CD4-positive, alpha-beta memory T cell (primary cell): ENCODE data around the gene RIPPLY3. TPM values are rescaled to one million over a fixed set of nuclear protein-coding genes. Genes with fewer than 3 reads are reported as not detected.
"Not testable (repeated sequence)": the region's sequence is repeated elsewhere in the genome, so short reads cannot be mapped to it uniquely, and the experiment has no call there.

ENCODE experiments used
- CTCF ChIA-PET: fragments of 350-600 bp; sonication (Branson Sonifier 250); formaldehyde crosslinking; loops from one replicate; lab custom pipeline; 2021; ENCODE audit warnings: inconsistent platforms; ENCODE audit not compliant: partially characterized antibody; lab: Charles Lee
- POLR2A ChIA-PET: fragments of 350-600 bp; sonication (Branson Sonifier 250); formaldehyde crosslinking; loops from one replicate; lab custom pipeline; 2021; ENCODE audit not compliant: partially characterized antibody; lab: Charles Lee
- DNase-seq, 5 donors: peaks; one replicate each; pipeline versions ENCODE4 v3.0.0 to v3.0.0-alpha.2; 2020 to 2022; ENCODE audit warnings: mixed read lengths in 1 of 5
- H3K27ac ChIP-seq: one replicate; pipeline ENCODE4 v1.7.0; 2013; ENCODE audit warnings: low read depth, low read length
- H3K27me3 ChIP-seq: 2 replicates; pipeline ENCODE4 v1.7.0; 2013; ENCODE audit warnings: mild to moderate bottlenecking, low read length, moderate library complexity; ENCODE audit not compliant: insufficient read depth
- H3K36me3 ChIP-seq: 2 replicates; pipeline ENCODE4 v1.7.0; 2013; ENCODE audit warnings: mild to moderate bottlenecking, low read length, moderate library complexity; ENCODE audit not compliant: insufficient read depth
- H3K4me1 ChIP-seq: 2 replicates; pipeline ENCODE4 v1.7.0; 2013; ENCODE audit warnings: mild to moderate bottlenecking, low read length, moderate library complexity; ENCODE audit not compliant: insufficient read depth
- H3K4me3 ChIP-seq, 2 donors: one replicate each; pipeline ENCODE4 v1.7.0; 2013; ENCODE audit warnings: low read length in 2 of 2, mild to moderate bottlenecking in 1 of 2
- H3K9me3 ChIP-seq, 2 donors: one replicate each; pipeline ENCODE4 v1.7.0; 2013; ENCODE audit warnings: low read length in 2 of 2, control low read depth in 1 of 2; ENCODE audit not compliant: control insufficient read depth in 1 of 2
- H3K27ac Mint-ChIP-seq, 7 donors: one replicate each; pipeline ENCODE4 v1.8.0; 2020 to 2021; ENCODE audit warnings: mixed read lengths in 7 of 7, mild to moderate bottlenecking in 6 of 7, inconsistent platforms in 3 of 7, moderate library complexity in 3 of 7
- H3K27me3 Mint-ChIP-seq, 2 donors: one replicate each; pipeline ENCODE4 v1.8.0; 2020 to 2021; ENCODE audit warnings: mixed read lengths in 2 of 2
- H3K36me3 Mint-ChIP-seq, 2 donors: one replicate each; pipeline ENCODE4 v1.8.0; 2020 to 2021; ENCODE audit warnings: mixed read lengths in 2 of 2, inconsistent platforms in 1 of 2, mild to moderate bottlenecking in 1 of 2
- H3K4me1 Mint-ChIP-seq, 4 donors: one replicate each; pipeline ENCODE4 v1.8.0; 2020 to 2021; ENCODE audit warnings: mixed read lengths in 4 of 4, mild to moderate bottlenecking in 1 of 4
- H3K4me3 Mint-ChIP-seq, 8 donors: one replicate each; pipeline ENCODE4 v1.8.0; 2020 to 2021; ENCODE audit warnings: mixed read lengths in 8 of 8, mild to moderate bottlenecking in 7 of 8, moderate library complexity in 6 of 8, inconsistent platforms in 3 of 8
- H3K9me3 Mint-ChIP-seq, 8 donors: one replicate each; pipeline ENCODE4 v1.8.0; 2020 to 2021; ENCODE audit warnings: mixed read lengths in 8 of 8, mild to moderate bottlenecking in 5 of 8, inconsistent platforms in 3 of 8, moderate library complexity in 1 of 8
- intact Hi-C: fragments of 100-400 bp; cut with micrococcal nuclease; formaldehyde crosslinking; loops from one replicate; pipeline ENCODE4 v1.15.1; 2023
- polyA plus RNA-seq, 2 donors: library from polyadenylated mRNA; unstranded; fragments of 300-500 nt; fragmentation: Illumina TruSeq; gene quantifications; one replicate each; pipeline ENCODE4 v1.2.3, GENCODE V29; 2021
- total RNA-seq, 2 experiments: library from RNA; stranded (reverse); gene quantifications; one replicate each; pipeline ENCODE4 v1.2.3, GENCODE V29; 2021

RIPPLY3 gene
- total and polyA plus RNA-seq, 4 experiments from 2014 or later = not detected

- H3K36me3 ChIP-seq = no peaks in the 10 kb centered on the region
- ChIA-PET POLR2A (interaction anchor here (0.9 kb wide), 1 partner anchor 8 kb away, joined by 4 read pairs; no protein-coding TSS in a partner anchor), CTCF (no interaction called here)
- peak overlapping the region in 7 of 8 donors; percentile 47 to 77 (median 69) for H3K4me3 Mint-ChIP-seq
- H3K27ac ChIP-seq = no peak overlapping the region
- intact Hi-C loops = loop anchor here (10.0 kb wide), 2 partner anchors 584 to 916 kb away; partner anchors contain the start of gene SETD4
- no peaks in the 10 kb centered on the region for H3K9me3 ChIP-seq
- H3K4me1 Mint-ChIP-seq = peaks cover 10 to 28% (median 21%) of the 10 kb centered on the region in 4 donors
- peaks cover 6% of the 10 kb centered on the region for H3K4me1 ChIP-seq
- H3K27me3 Mint-ChIP-seq = peaks cover 2 to 8% of the 10 kb centered on the region in 2 donors
- H3K27ac Mint-ChIP-seq = peak overlapping the region in 3 of 7 donors; percentile 15 to 46 (median 30)
- no peaks in the 10 kb centered on the region for H3K27me3 ChIP-seq
- H3K9me3 Mint-ChIP-seq = no peaks in the 10 kb centered on the region
- H3K36me3 Mint-ChIP-seq = no peaks in the 10 kb centered on the region
- no peak overlapping the region for H3K4me3 ChIP-seq
- no peak for DNase-seq
Observed at GRCh38 chr21:36981049-36981391, 25.5 kb upstream of the RIPPLY3 start.

GRCh38 chr21:36981977-36982700, 24.4 kb upstream of the RIPPLY3 start:
- ChIA-PET CTCF (interaction anchor here (0.7 kb wide), 1 partner anchor 9 kb away, joined by 3 read pairs; no protein-coding TSS in a partner anchor), POLR2A (no interaction called here)
- Mint-ChIP-seq H3K4me3 (no peak overlapping the region), H3K27me3 (peaks cover 2 to 8% of the 10 kb centered on the region in 2 donors), H3K4me1 (peaks cover 13 to 26% (median 17%) of the 10 kb centered on the region in 4 donors), H3K27ac (no peak overlapping the region), H3K9me3 (no peaks in the 10 kb centered on the region), H3K36me3 (no peaks in the 10 kb centered on the region)
- Histone ChIP-seq H3K27ac (no peak overlapping the region), H3K9me3 (no peaks in the 10 kb centered on the region), H3K4me3 (no peak overlapping the region), H3K27me3 (no peaks in the 10 kb centered on the region), H3K36me3 (no peaks in the 10 kb centered on the region), H3K4me1 (peaks cover 8% of the 10 kb centered on the region)
- intact Hi-C loops = loop anchor here (10.0 kb wide), 2 partner anchors 583 to 917 kb away; partner anchors contain the start of gene SETD4
- no peak for DNase-seq

- H3K27ac Mint-ChIP-seq = peak overlapping the region; percentile 68 to 96 (median 88)
- peaks cover 15 to 24% (median 17%) of the 10 kb centered on the region in 4 donors for H3K4me1 Mint-ChIP-seq
- Histone ChIP-seq H3K27ac (no peak overlapping the region), H3K27me3 (no peaks in the 10 kb centered on the region), H3K9me3 (no peaks in the 10 kb centered on the region), H3K4me1 (peaks cover 19% of the 10 kb centered on the region), H3K36me3 (no peaks in the 10 kb centered on the region), H3K4me3 (no peak overlapping the region)
- POLR2A ChIA-PET = interaction anchor here (1.7 to 1.9 kb wide), 2 partner anchors 19 to 20 kb away, joined by 6 to 8 read pairs; partner anchors contain the start of gene HLCS
- intact Hi-C loops = loop anchor here (10.0 kb wide), 2 partner anchors 579 to 921 kb away; partner anchors contain the start of gene SETD4
- no peaks in the 10 kb centered on the region for H3K9me3 Mint-ChIP-seq
- peak overlapping the region in 5 of 8 donors; percentile 5 to 43 (median 31) for H3K4me3 Mint-ChIP-seq
- no peaks in the 10 kb centered on the region for H3K36me3 Mint-ChIP-seq
- CTCF ChIA-PET = interaction anchor here (1.1 to 1.8 kb wide), 2 partner anchors 9 to 21 kb away, joined by 3 to 7 read pairs; partner anchors contain the start of gene RIPPLY3
- peak; percentile 37 to 69 (median 55) for DNase-seq
- H3K27me3 Mint-ChIP-seq = peaks cover 0 to 3% of the 10 kb centered on the region in 2 donors
Observed at GRCh38 chr21:36985751-36986594, 20.5 kb upstream of the RIPPLY3 start.

GRCh38 chr21:36987845-36988244, 18.7 kb upstream of the RIPPLY3 start:
- Histone ChIP-seq H3K36me3 (no peaks in the 10 kb centered on the region), H3K27ac (no peak overlapping the region), H3K4me1 (peaks cover 19% of the 10 kb centered on the region), H3K4me3 (no peak overlapping the region), H3K9me3 (no peaks in the 10 kb centered on the region), H3K27me3 (no peaks in the 10 kb centered on the region)
- intact Hi-C loops = loop anchor here (10.0 kb wide), 2 partner anchors 577 to 923 kb away; partner anchors contain the start of gene SETD4
- no peaks in the 10 kb centered on the region for H3K27me3 Mint-ChIP-seq
- H3K27ac Mint-ChIP-seq = peak overlapping the region in 6 of 7 donors; percentile 1 to 87 (median 23)
- H3K36me3 Mint-ChIP-seq = no peaks in the 10 kb centered on the region
- H3K4me1 Mint-ChIP-seq = peaks cover 13 to 23% (median 15%) of the 10 kb centered on the region in 4 donors
- POLR2A ChIA-PET = interaction anchor here (1.7 kb wide), 1 partner anchor 21 kb away, joined by 8 read pairs; the partner anchor contains the start of gene HLCS
- no peak overlapping the region for H3K4me3 Mint-ChIP-seq
- CTCF ChIA-PET = interaction anchor here (0.7 to 1.8 kb wide), 8 partner anchors 9 to 24 kb away, joined by 3 to 7 read pairs (median 4); no protein-coding TSS in a partner anchor
- no peaks in the 10 kb centered on the region for H3K9me3 Mint-ChIP-seq
- no peak for DNase-seq

GRCh38 chr21:36988536-36988935, 18.0 kb upstream of the RIPPLY3 start:
- peak overlapping the region; percentile 17 to 79 (median 56) for H3K4me3 Mint-ChIP-seq
- peak overlapping the region in 4 of 7 donors; percentile 46 to 80 (median 72) for H3K27ac Mint-ChIP-seq
- H3K36me3 Mint-ChIP-seq = no peaks in the 10 kb centered on the region

GRCh38 chr21:36989199-36989698, 17.3 kb upstream of the RIPPLY3 start:
- not testable (repeated sequence) for H3K9me3 Mint-ChIP-seq

More at GRCh38 chr21:36988536-36988935, 18.0 kb upstream of the RIPPLY3 start:
- Histone ChIP-seq H3K9me3 (no peaks in the 10 kb centered on the region), H3K36me3 (no peaks in the 10 kb centered on the region), H3K27ac (no peak overlapping the region), H3K4me1 (peaks cover 19% of the 10 kb centered on the region), H3K4me3 (no peak overlapping the region), H3K27me3 (no peaks in the 10 kb centered on the region)
- Mint-ChIP-seq H3K27me3 (no peaks in the 10 kb centered on the region), H3K9me3 (peaks cover 0 to 2% (median 0%) of the 10 kb centered on the region in 8 donors), H3K4me1 (peaks cover 13 to 23% (median 18%) of the 10 kb centered on the region in 4 donors)
- intact Hi-C loops = loop anchor here (10.0 kb wide), 2 partner anchors 576 to 924 kb away; partner anchors contain the start of gene SETD4
- DNase-seq = no peak
- POLR2A ChIA-PET = interaction anchor here (2.4 to 3.0 kb wide), 2 partner anchors 23 to 575 kb away, joined by 10 to 40 read pairs; partner anchors contain the start of gene HLCS
- CTCF ChIA-PET = interaction anchor here (1.5 to 6.6 kb wide), 5 partner anchors 11 to 22 kb away, joined by 4 to 65 read pairs (median 13); partner anchors contain the start of genes HLCS and RIPPLY3

More at GRCh38 chr21:36989199-36989698, 17.3 kb upstream of the RIPPLY3 start:
- not testable (repeated sequence) for H3K36me3 ChIP-seq, H3K27me3 ChIP-seq, H3K36me3 Mint-ChIP-seq, H3K9me3 ChIP-seq, H3K27me3 Mint-ChIP-seq
- CTCF ChIA-PET = interaction anchor here (0.6 to 6.6 kb wide), 16 partner anchors 10 to 749 kb away, joined by 3 to 65 read pairs (median 4); partner anchors contain the start of genes HLCS and RIPPLY3
- Histone ChIP-seq H3K4me1 (peaks cover 19% of the 10 kb centered on the region), H3K27ac (peak overlapping the region; percentile 60), H3K4me3 (peak overlapping the region; percentile 8 to 72)
- POLR2A ChIA-PET = interaction anchor here (0.6 to 3.0 kb wide), 9 partner anchors 8 to 575 kb away, joined by 3 to 40 read pairs (median 5); partner anchors contain the start of genes HLCS, PIGP and TTC3
- H3K4me1 Mint-ChIP-seq = peaks cover 13 to 25% (median 18%) of the 10 kb centered on the region in 4 donors
- H3K27ac Mint-ChIP-seq = peak overlapping the region in 6 of 7 donors; percentile 62 to 90 (median 74)
- H3K4me3 Mint-ChIP-seq = peak overlapping the region; percentile 72 to 87 (median 78)
- peak in 1 of 5 donors; percentile 47 for DNase-seq
- intact Hi-C loops = loop anchor here (1.0 to 10.0 kb wide), 5 partner anchors 21 to 924 kb away; partner anchors contain the start of gene SETD4
